H1 (cell line): ENCODE results near the gene PAPOLG. TPM values are rescaled to one million over a fixed set of nuclear protein-coding genes. Genes with fewer than 3 reads are reported as not detected.

Experiments used
- CHD7 ChIP-seq: fragments of 300-600 bp; sonication (generic); IDR thresholded peaks from 2 replicates; pipeline ENCODE4 v1.7.1; 2012; ENCODE audit warnings: low read length, moderate library complexity, mild to moderate bottlenecking, inconsistent platforms; ENCODE audit not compliant: insufficient replicate concordance
- polyA plus RNA-seq, 7 experiments: library from polyadenylated mRNA; depleted of rRNA in 3 of 7; stranded (reverse) in 5 of 7; unstranded in 2 of 7; fragments of >200 nt in 5 of 7; fragments of 200-250 nt in 2 of 7; gene quantifications; 1 replicate in 5 of 7; 2 replicates in 1 of 7; 4 replicates in 1 of 7; pipeline versions ENCODE4 v1.2.1 to v1.2.3, GENCODE V29; 2011 to 2013; ENCODE audit warnings: missing spikeins in 2 of 7, mixed read lengths in 2 of 7
- total RNA-seq: library from RNA; stranded (reverse); fragmentation: NEBNext Ultra II Directional; extraction: Animal tissue kit (Norgen Biotek cat#: 25700); gene quantifications from 2 replicates; pipeline ENCODE4 v1.2.1, GENCODE V29; 2021

Gene PAPOLG
- total and polyA plus RNA-seq, 2 of the 8 experiments (the other 6 are each of a cell fraction or from before 2014, with no cell fraction given) = 6.5 to 21.5 TPM

- TF ChIP-seq CHD7 = no peak
These were observed 75.9 kb downstream of the PAPOLG start (continued) for GRCh38 chr2:60831921-60832320.
